HepG2 (cell line): ENCODE data around the gene EFCAB14.

Experiments used
- ESRRA ChIP-seq: sonication (generic); formaldehyde crosslinking; IDR thresholded peaks from 2 replicates; pipeline ENCODE4 v1.5.1; 2020; ENCODE audit warnings: mild to moderate bottlenecking, low read depth, missing genetic modification reagents
- MED13 ChIP-seq: sonication (generic); formaldehyde crosslinking; IDR thresholded peaks from 2 replicates; pipeline ENCODE4 v1.5.0; 2020; ENCODE audit warnings: missing genetic modification reagents
- SP1 ChIP-seq, 2 experiments: fragments of 450-650 bp in 1 of 2; sonication (generic) in 1 of 2; formaldehyde crosslinking in 1 of 2; IDR thresholded peaks; 2 replicates each; pipeline versions ENCODE4 v1.4.0 to v1.6.1; 2016 to 2020; ENCODE audit warnings: missing genetic modification reagents in 1 of 2

- TF ChIP-seq SP1 (IDR thresholded peaks at IDR 0.05) (no peak), SP1 (CRISPR knock-in tag; IDR thresholded peaks at IDR 0.05) (no peak), MED13 (CRISPR knock-in tag) (no peak), ESRRA (CRISPR knock-in tag) (no peak)
Observed at GRCh38 chr1:46742069-46742468, 23.2 kb upstream of the EFCAB14 start.
